Rectal smooth muscle tissue (tissue), 1 donor: ENCODE results near the gene SP7.
A peak's percentile ranks its signal among the peaks of the same experiment; 100 is the strongest.
"Not testable (repeated sequence)": the region's sequence is repeated elsewhere in the genome, so short reads cannot be mapped to it uniquely, and the experiment has no call there.

Experiments
- H3K27ac ChIP-seq: one replicate; pipeline ENCODE4 v1.7.0; 2013; ENCODE audit warnings: low read depth, low read length, inconsistent platforms
- H3K27me3 ChIP-seq: one replicate; pipeline ENCODE4 v1.7.0; 2013; ENCODE audit warnings: low read length; ENCODE audit not compliant: control insufficient read depth, insufficient read depth
- H3K36me3 ChIP-seq: one replicate; pipeline ENCODE4 v1.7.0; 2013; ENCODE audit warnings: low read length; ENCODE audit not compliant: control insufficient read depth, insufficient read depth
- H3K4me1 ChIP-seq: one replicate; pipeline ENCODE4 v1.7.0; 2013; ENCODE audit warnings: low read length; ENCODE audit not compliant: control insufficient read depth, insufficient read depth
- H3K4me3 ChIP-seq: one replicate; pipeline ENCODE4 v1.7.0; 2013; ENCODE audit warnings: low read length
- H3K9ac ChIP-seq: one replicate; pipeline ENCODE4 v1.7.0; 2013; ENCODE audit warnings: low read length

SP7 gene

GRCh38 chr12:53336181-53336681, at the start of gene SP7:
Gene SP7 (minus strand): TSS chr12:53336354. CDS start chr12:53335646, 708 bp downstream.
- H3K4me1 ChIP-seq = no peaks in the 10 kb centered on the region
- no peak within 1 kb of the TSS for H3K27ac ChIP-seq
- no peak within 1 kb of the TSS for H3K4me3 ChIP-seq
- no peak within 1 kb of the TSS for H3K9ac ChIP-seq
- H3K36me3 ChIP-seq = no peaks in the 10 kb centered on the region
- peaks cover 10% of the 10 kb centered on the region for H3K27me3 ChIP-seq

- H3K9ac ChIP-seq = no peak overlapping the region
- H3K36me3 ChIP-seq = peaks cover 15% of the 10 kb centered on the region
- peak overlapping the region; percentile 31 for H3K4me3 ChIP-seq
- no peaks in the 10 kb centered on the region for H3K27me3 ChIP-seq
- H3K4me1 ChIP-seq = peaks cover 43% of the 10 kb centered on the region
- H3K27ac ChIP-seq = no peak overlapping the region
These were observed 47.1 kb upstream of the SP7 start for GRCh38 chr12:53383258-53383657.

GRCh38 chr12:53381731-53382630, 45.8 kb upstream of the SP7 start:
- H3K27me3 ChIP-seq = no peaks in the 10 kb centered on the region
- peak overlapping the region; percentile 10 for H3K9ac ChIP-seq
- peak overlapping the region; percentile 66 for H3K4me3 ChIP-seq
- H3K36me3 ChIP-seq = peaks cover 15% of the 10 kb centered on the region
- H3K4me1 ChIP-seq = peaks cover 38% of the 10 kb centered on the region
- peak overlapping the region; percentile 99 for H3K27ac ChIP-seq

- H3K27me3 ChIP-seq = no peaks in the 10 kb centered on the region
- peaks cover 15% of the 10 kb centered on the region for H3K36me3 ChIP-seq
- H3K4me3 ChIP-seq = peak overlapping the region; percentile 66
- peak overlapping the region; percentile 99 for H3K27ac ChIP-seq
- H3K4me1 ChIP-seq = peaks cover 36% of the 10 kb centered on the region
- H3K9ac ChIP-seq = peak overlapping the region; percentile 10
These were observed 44.9 kb upstream of the SP7 start for GRCh38 chr12:53380794-53381730.

- H3K4me1 ChIP-seq = peaks cover 32% of the 10 kb centered on the region
- peaks cover 15% of the 10 kb centered on the region for H3K36me3 ChIP-seq
- H3K27me3 ChIP-seq = no peaks in the 10 kb centered on the region
- H3K9ac ChIP-seq = peak within 1 kb of the TSS; percentile 54
- peak within 1 kb of the TSS; percentile 79 for H3K4me3 ChIP-seq
- H3K27ac ChIP-seq = peak within 1 kb of the TSS; percentile 99
These were observed 44.1 kb upstream of the SP7 start, which contains the start of gene SP1 for GRCh38 chr12:53380104-53380793. Gene SP1 (plus strand): TSS chr12:53380176. CDS start chr12:53380292, 116 bp downstream.

- Histone ChIP-seq H3K9ac (peak overlapping the region; percentile 54), H3K27ac (peak overlapping the region; percentile 99), H3K27me3 (no peaks in the 10 kb centered on the region), H3K4me1 (peaks cover 30% of the 10 kb centered on the region), H3K4me3 (peak overlapping the region; percentile 79), H3K36me3 (peaks cover 15% of the 10 kb centered on the region)
These were observed 43.4 kb upstream of the SP7 start for GRCh38 chr12:53379389-53380103.

GRCh38 chr12:53378724-53379388, 42.7 kb upstream of the SP7 start:
- no peaks in the 10 kb centered on the region for H3K27me3 ChIP-seq
- H3K9ac ChIP-seq = peak overlapping the region; percentile 54
- peak overlapping the region; percentile 79 for H3K4me3 ChIP-seq
- H3K36me3 ChIP-seq = peaks cover 15% of the 10 kb centered on the region
- H3K27ac ChIP-seq = peak overlapping the region; percentile 92
- peaks cover 27% of the 10 kb centered on the region for H3K4me1 ChIP-seq

GRCh38 chr12:53378222-53378621, 42.1 kb upstream of the SP7 start:
- Histone ChIP-seq H3K4me3 (peak overlapping the region; percentile 79), H3K27me3 (no peaks in the 10 kb centered on the region), H3K4me1 (peaks cover 26% of the 10 kb centered on the region), H3K9ac (no peak overlapping the region), H3K36me3 (peaks cover 14% of the 10 kb centered on the region), H3K27ac (peak overlapping the region; percentile 92)

- Histone ChIP-seq H3K9ac (no peak overlapping the region), H3K4me1 (peaks cover 11% of the 10 kb centered on the region), H3K4me3 (no peak overlapping the region), H3K27ac (no peak overlapping the region), H3K36me3 (no peaks in the 10 kb centered on the region), H3K27me3 (no peaks in the 10 kb centered on the region)
These were observed 40.6 kb upstream of the SP7 start for GRCh38 chr12:53376747-53377146.

- H3K4me1 ChIP-seq = peaks cover 13% of the 10 kb centered on the region
- not testable (repeated sequence) for H3K27ac ChIP-seq, H3K4me3 ChIP-seq, H3K9ac ChIP-seq, H3K27me3 ChIP-seq, H3K36me3 ChIP-seq
These were observed 38.1 kb upstream of the SP7 start for GRCh38 chr12:53374277-53374676.

- H3K27me3 ChIP-seq, H3K4me1 ChIP-seq, H3K36me3 ChIP-seq, H3K4me3 ChIP-seq, H3K27ac ChIP-seq, H3K9ac ChIP-seq: not testable (repeated sequence)
These were observed 37.5 kb upstream of the SP7 start for GRCh38 chr12:53373554-53374133.
